Putamen (tissue), 1 donor: Measurements from ENCODE around the gene DEPDC5.

Experiments
- DNase-seq: peaks from one replicate; pipeline ENCODE4 v3.0.0-alpha.2; 2016; ENCODE audit warnings: low spot score

Gene DEPDC5

GRCh38 chr22:31852691-31853421 lies 99.0 kb downstream of the DEPDC5 start:
- no peak for DNase-seq

- no peak for DNase-seq
Measured at GRCh38 chr22:31853736-31854495, 100.1 kb downstream of the DEPDC5 start.

- DNase-seq, result peak; percentile 87
Measured at GRCh38 chr22:31857247-31857646, 103.4 kb downstream of the DEPDC5 start.

- no peak for DNase-seq
Measured at GRCh38 chr22:31861226-31861840, 107.5 kb downstream of the DEPDC5 start.

GRCh38 chr22:31866918-31867317 lies 113.1 kb downstream of the DEPDC5 start:
- DNase-seq, result no peak

GRCh38 chr22:31867386-31868153 lies 113.8 kb downstream of the DEPDC5 start:
- DNase-seq, result no peak

GRCh38 chr22:31869739-31870138 lies 115.9 kb downstream of the DEPDC5 start:
- DNase-seq, result no peak

GRCh38 chr22:31870890-31871289 lies 117.1 kb downstream of the DEPDC5 start:
- peak; percentile 45 for DNase-seq

GRCh38 chr22:31871480-31871879 lies 117.7 kb downstream of the DEPDC5 start:
- no peak for DNase-seq

GRCh38 chr22:31872209-31872608 lies 118.4 kb downstream of the DEPDC5 start:
- DNase-seq, result no peak

GRCh38 chr22:31874821-31875220 lies 121.0 kb downstream of the DEPDC5 start:
- no peak for DNase-seq

- DNase-seq, result no peak
Measured at GRCh38 chr22:31876156-31876920, 122.5 kb downstream of the DEPDC5 start.

- DNase-seq, result no peak
Measured at GRCh38 chr22:31879585-31879984, 125.8 kb downstream of the DEPDC5 start.

GRCh38 chr22:31881200-31881599 lies 127.4 kb downstream of the DEPDC5 start:
- DNase-seq, result no peak

- DNase-seq, result no peak
Measured at GRCh38 chr22:31881865-31882264, 128.0 kb downstream of the DEPDC5 start.

- DNase-seq, result no peak
Measured at GRCh38 chr22:31882971-31883370, 129.2 kb downstream of the DEPDC5 start.

GRCh38 chr22:31883989-31884388 lies 130.2 kb downstream of the DEPDC5 start:
- DNase-seq, result no peak

GRCh38 chr22:31891366-31892079 lies 137.7 kb downstream of the DEPDC5 start:
- no peak for DNase-seq

- DNase-seq, result no peak
Measured at GRCh38 chr22:31892080-31892433, 138.2 kb downstream of the DEPDC5 start.

GRCh38 chr22:31893460-31893859 lies 139.6 kb downstream of the DEPDC5 start:
- peak; percentile 77 for DNase-seq
